ENCODE results near the gene CHRFAM7A.
"Not testable (repeated sequence)": the region's sequence is repeated elsewhere in the genome, so short reads cannot be mapped to it uniquely, and the experiment has no call there.

GRCh38 chr15:30310575-30310974 is 82.8 kb downstream of the CHRFAM7A start:
- TF ChIP-seq POLR2A, POLR2AphosphoS5, EP300 (IDR thresholded peaks at IDR 0.05): not testable (repeated sequence)
- TF ChIP-seq, protein P1, sequence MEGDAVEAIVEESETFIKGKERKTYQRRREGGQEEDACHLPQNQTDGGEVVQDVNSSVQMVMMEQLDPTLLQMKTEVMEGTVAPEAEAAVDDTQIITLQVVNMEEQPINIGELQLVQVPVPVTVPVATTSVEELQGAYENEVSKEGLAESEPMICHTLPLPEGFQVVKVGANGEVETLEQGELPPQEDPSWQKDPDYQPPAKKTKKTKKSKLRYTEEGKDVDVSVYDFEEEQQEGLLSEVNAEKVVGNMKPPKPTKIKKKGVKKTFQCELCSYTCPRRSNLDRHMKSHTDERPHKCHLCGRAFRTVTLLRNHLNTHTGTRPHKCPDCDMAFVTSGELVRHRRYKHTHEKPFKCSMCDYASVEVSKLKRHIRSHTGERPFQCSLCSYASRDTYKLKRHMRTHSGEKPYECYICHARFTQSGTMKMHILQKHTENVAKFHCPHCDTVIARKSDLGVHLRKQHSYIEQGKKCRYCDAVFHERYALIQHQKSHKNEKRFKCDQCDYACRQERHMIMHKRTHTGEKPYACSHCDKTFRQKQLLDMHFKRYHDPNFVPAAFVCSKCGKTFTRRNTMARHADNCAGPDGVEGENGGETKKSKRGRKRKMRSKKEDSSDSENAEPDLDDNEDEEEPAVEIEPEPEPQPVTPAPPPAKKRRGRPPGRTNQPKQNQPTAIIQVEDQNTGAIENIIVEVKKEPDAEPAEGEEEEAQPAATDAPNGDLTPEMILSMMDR (IDR thresholded peaks at IDR 0.05), result not testable (repeated sequence)

Measured in sigmoid colon (tissue), 4 donors.